Keratinocyte (primary cell): ENCODE measurements around the gene FAHD1. TPM values are rescaled to one million over a fixed set of nuclear protein-coding genes. Genes with fewer than 3 reads are reported as not detected.
"Not testable (repeated sequence)": the region's sequence is repeated elsewhere in the genome, so short reads cannot be mapped to it uniquely, and the experiment has no call there.

Experiments
- DNase-seq: peaks from one replicate; pipeline ENCODE4 v3.0.0-alpha.2; 2011; ENCODE audit warnings: low read depth, missing footprints, low spot score
- FAIRE-seq: peaks from 2 replicates; lab custom pipeline; 2011; peaks lifted over from hg19 to GRCh38; lab: Jason Lieb, UNC
- H2AFZ ChIP-seq: 2 replicates; pipeline ENCODE4 v1.6.0; 2012; ENCODE audit warnings: low read length, control low read depth, inconsistent platforms; ENCODE audit not compliant: control insufficient read depth
- H3K27ac ChIP-seq: 2 replicates; pipeline ENCODE4 v1.5.1; 2011; ENCODE audit warnings: low read length; ENCODE audit not compliant: control insufficient read depth, insufficient read depth
- H3K27me3 ChIP-seq: 3 replicates; pipeline ENCODE4 v1.6.0; 2011; ENCODE audit warnings: low read length; ENCODE audit not compliant: control insufficient read depth, insufficient read depth; ENCODE audit errors: extremely low read depth
- H3K36me3 ChIP-seq, 2 experiments: 2 replicates in 1 of 2; 3 replicates in 1 of 2; pipeline ENCODE4 v1.5.1; 2011; ENCODE audit warnings: low read length in 2 of 2, mild to moderate bottlenecking in 1 of 2; ENCODE audit not compliant: control insufficient read depth in 2 of 2, insufficient read depth in 2 of 2; ENCODE audit errors: extremely low read depth in 1 of 2
- H3K4me1 ChIP-seq: 3 replicates; pipeline ENCODE4 v1.5.1; 2011; ENCODE audit warnings: low read length; ENCODE audit not compliant: control insufficient read depth, insufficient read depth; ENCODE audit errors: extremely low read depth
- H3K4me2 ChIP-seq: 3 replicates; pipeline ENCODE4 v1.6.0; 2011; ENCODE audit warnings: low read depth, low read length; ENCODE audit not compliant: control insufficient read depth, insufficient read depth; ENCODE audit errors: extremely low read depth
- H3K4me3 ChIP-seq, 3 experiments: fragments of 200-600 bp in 1 of 3; sonication (generic) in 1 of 3; 2 replicates in 2 of 3; 3 replicates in 1 of 3; pipeline ENCODE4 v1.5.1; 2011 to 2016; ENCODE audit warnings: low read length in 3 of 3, mild to moderate bottlenecking in 3 of 3, control low read depth in 2 of 3, inconsistent platforms in 1 of 3, low read depth in 1 of 3, mixed read lengths in 1 of 3, mixed run types in 1 of 3, moderate library complexity in 1 of 3; ENCODE audit not compliant: control insufficient read depth in 2 of 3, insufficient read depth in 2 of 3; ENCODE audit errors: extremely low read depth in 1 of 3
- H3K79me2 ChIP-seq: 2 replicates; pipeline ENCODE4 v1.6.0; 2012; ENCODE audit warnings: low read length; ENCODE audit not compliant: control insufficient read depth, insufficient read depth
- H3K9ac ChIP-seq: 3 replicates; pipeline ENCODE4 v1.6.0; 2011; ENCODE audit warnings: low read length; ENCODE audit not compliant: control insufficient read depth, insufficient read depth; ENCODE audit errors: extremely low read depth
- H3K9me1 ChIP-seq: 3 replicates; pipeline ENCODE4 v1.6.0; 2011; ENCODE audit warnings: low read length; ENCODE audit not compliant: control insufficient read depth, insufficient read depth; ENCODE audit errors: extremely low read depth
- H3K9me3 ChIP-seq: 2 replicates; pipeline ENCODE4 v1.5.1; 2012; ENCODE audit warnings: low read depth, low read length; ENCODE audit not compliant: control insufficient read depth
- H4K20me1 ChIP-seq: 3 replicates; pipeline ENCODE4 v1.6.0; 2011; ENCODE audit warnings: low read length; ENCODE audit not compliant: control insufficient read depth, insufficient read depth; ENCODE audit errors: extremely low read depth
- EZH2 ChIP-seq: IDR thresholded peaks from one replicate; pipeline ENCODE4 v1.6.1; 2012; ENCODE audit warnings: inconsistent platforms, mild to moderate bottlenecking, low read length, moderate library complexity
- dilution Hi-C: fragments of 300-500 bp; cut with MboI; formaldehyde crosslinking; loops from one replicate; pipeline ENCODE4 v1.7.0; 2020; ENCODE audit warnings: low sequenced_read_pairs; ENCODE audit not compliant: extremely low pct_ligation_motif_present
- polyA plus RNA-seq, 5 experiments: library from polyadenylated mRNA; depleted of rRNA in 3 of 5; stranded (reverse) in 3 of 5; stranded (forward) in 1 of 5; unstranded in 1 of 5; fragments of >200 nt; gene quantifications; 1 replicate in 1 of 5; 2 replicates in 3 of 5; 3 replicates in 1 of 5; pipeline versions ENCODE4 v1.2.1 to v1.2.3, GENCODE V29; 2011 to 2012; ENCODE audit warnings: missing spikeins in 2 of 5, low read depth in 1 of 5, low replicate concordance in 1 of 5
- TF ChIP-seq, protein P1 (sequence below), 3 experiments: IDR thresholded peaks in 1 of 3; conservative IDR thresholded peaks in 1 of 3; optimal IDR thresholded peaks in 1 of 3; 2 replicates in 2 of 3; 3 replicates in 1 of 3; pipeline versions ENCODE3 to v1.5.1; 2011; ENCODE audit warnings: low read length in 3 of 3, mild to moderate bottlenecking in 3 of 3, moderate library complexity in 2 of 3, control low read depth in 1 of 3, inconsistent platforms in 1 of 3; ENCODE audit not compliant: insufficient read depth in 2 of 3; ENCODE audit errors: extremely low read depth in 1 of 3

FAHD1 gene
- polyA plus RNA-seq, 1 donor (not counting 4 experiments of a cell fraction or from before 2014, with no cell fraction given), result 29.4 TPM

DNA sequence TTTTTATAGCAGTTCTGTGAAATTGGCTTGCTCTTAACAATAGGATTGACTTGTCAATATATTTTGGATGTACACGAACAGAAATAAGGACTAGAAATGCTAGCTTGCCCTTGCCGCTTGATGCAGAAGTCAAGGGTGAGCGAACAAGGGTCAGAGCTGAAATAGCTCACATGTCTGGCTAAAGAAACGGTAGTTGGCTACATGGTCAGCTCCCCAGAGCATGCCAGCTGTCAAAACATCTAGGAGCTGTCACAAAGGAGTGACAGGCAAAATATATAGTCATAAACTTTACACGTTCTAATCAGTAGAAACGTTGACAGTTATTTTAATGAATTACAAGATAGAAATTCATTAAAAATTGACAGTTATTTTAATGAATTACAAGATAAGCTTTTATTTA lies 47.8 kb downstream of the FAHD1 start:
- TF ChIP-seq, protein P1, sequence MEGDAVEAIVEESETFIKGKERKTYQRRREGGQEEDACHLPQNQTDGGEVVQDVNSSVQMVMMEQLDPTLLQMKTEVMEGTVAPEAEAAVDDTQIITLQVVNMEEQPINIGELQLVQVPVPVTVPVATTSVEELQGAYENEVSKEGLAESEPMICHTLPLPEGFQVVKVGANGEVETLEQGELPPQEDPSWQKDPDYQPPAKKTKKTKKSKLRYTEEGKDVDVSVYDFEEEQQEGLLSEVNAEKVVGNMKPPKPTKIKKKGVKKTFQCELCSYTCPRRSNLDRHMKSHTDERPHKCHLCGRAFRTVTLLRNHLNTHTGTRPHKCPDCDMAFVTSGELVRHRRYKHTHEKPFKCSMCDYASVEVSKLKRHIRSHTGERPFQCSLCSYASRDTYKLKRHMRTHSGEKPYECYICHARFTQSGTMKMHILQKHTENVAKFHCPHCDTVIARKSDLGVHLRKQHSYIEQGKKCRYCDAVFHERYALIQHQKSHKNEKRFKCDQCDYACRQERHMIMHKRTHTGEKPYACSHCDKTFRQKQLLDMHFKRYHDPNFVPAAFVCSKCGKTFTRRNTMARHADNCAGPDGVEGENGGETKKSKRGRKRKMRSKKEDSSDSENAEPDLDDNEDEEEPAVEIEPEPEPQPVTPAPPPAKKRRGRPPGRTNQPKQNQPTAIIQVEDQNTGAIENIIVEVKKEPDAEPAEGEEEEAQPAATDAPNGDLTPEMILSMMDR (optimal IDR thresholded peaks at IDR 0.05 in 1 of 3, IDR thresholded peaks at IDR 0.05 in 1 of 3, conservative IDR thresholded peaks at IDR 0.05 in 1 of 3; ENCODE audit: extremely low read depth in 1 of 3, insufficient read depth in 2 of 3, low read length in 3 of 3), result no peak
- TF ChIP-seq EZH2, result no peak
- FAIRE-seq, result no peak
- H2AFZ ChIP-seq, result no peak overlapping the region

DNA sequence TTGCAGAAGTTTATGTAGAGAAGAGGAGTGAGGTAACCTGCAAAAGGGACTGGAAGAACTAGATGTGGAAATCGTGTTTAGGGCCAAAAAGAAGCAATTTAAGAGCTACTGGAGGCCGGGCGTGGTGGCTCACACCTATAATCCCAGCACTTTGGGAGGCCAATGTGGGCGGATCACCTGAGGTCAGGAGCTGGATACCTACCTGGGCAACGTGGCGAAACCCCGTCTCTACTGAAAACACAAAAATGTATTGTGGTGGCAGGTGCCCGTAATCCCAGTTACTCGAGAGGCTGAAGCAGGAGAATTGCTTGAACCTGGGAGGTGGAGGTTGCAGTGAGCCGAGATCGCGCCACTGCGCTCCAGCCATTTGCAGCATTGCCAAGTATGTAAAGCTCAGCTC lies 49.1 kb downstream of the FAHD1 start:
- H3K9me1 ChIP-seq, H3K4me1 ChIP-seq, H3K27ac ChIP-seq, H3K79me2 ChIP-seq, H3K36me3 ChIP-seq, H3K9me3 ChIP-seq, H3K4me2 ChIP-seq, DNase-seq, H3K27me3 ChIP-seq, FAIRE-seq, H3K4me3 ChIP-seq, H4K20me1 ChIP-seq, H2AFZ ChIP-seq, dilution Hi-C loops, H3K9ac ChIP-seq: not testable (repeated sequence)

More for the DNA sequence above, 47.8 kb downstream of the FAHD1 start:
- Histone ChIP-seq H3K4me3 (no peak overlapping the region), H3K4me1 (peaks cover 9% of the 10 kb centered on the region), H3K27me3 (peaks cover 3% of the 10 kb centered on the region), H4K20me1 (no peaks in the 10 kb centered on the region), H3K9me3 (no peaks in the 10 kb centered on the region), H3K27ac (no peak overlapping the region), H3K79me2 (no peaks in the 10 kb centered on the region), H3K36me3 (no peaks in the 10 kb centered on the region), H3K9me1 (no peaks in the 10 kb centered on the region), H3K4me2 (no peak overlapping the region), H3K9ac (no peak overlapping the region)
- DNase-seq, result no peak
- dilution Hi-C loops, result no loop called here

DNA sequence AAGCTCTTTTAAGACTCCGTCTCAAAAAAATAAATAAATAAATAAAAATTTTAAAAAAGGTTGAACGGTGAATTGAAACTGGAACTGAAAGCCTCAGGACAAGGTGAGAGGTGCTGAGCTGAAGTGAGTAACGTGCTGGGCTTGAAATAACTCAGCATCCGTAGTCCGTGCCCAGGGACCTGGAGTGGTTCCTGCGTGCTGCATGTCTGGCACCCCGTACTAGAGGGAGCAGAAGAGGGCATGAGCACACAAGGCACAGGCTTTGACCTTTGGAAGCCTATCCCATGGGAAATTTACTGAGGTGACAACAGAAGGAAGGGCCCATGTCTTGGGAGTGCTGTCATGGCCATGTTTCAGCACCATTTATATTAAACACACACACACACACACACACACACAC lies 49.5 kb downstream of the FAHD1 start:
- no peak for FAIRE-seq
- Histone ChIP-seq H4K20me1 (no peaks in the 10 kb centered on the region), H3K9ac (no peak overlapping the region), H3K9me1 (no peaks in the 10 kb centered on the region), H3K4me1 (no peaks in the 10 kb centered on the region), H2AFZ (no peak overlapping the region), H3K36me3 (no peaks in the 10 kb centered on the region), H3K27ac (no peak overlapping the region), H3K9me3 (no peaks in the 10 kb centered on the region), H3K79me2 (no peaks in the 10 kb centered on the region), H3K27me3 (peaks cover 3% of the 10 kb centered on the region), H3K4me2 (no peak overlapping the region), H3K4me3 (no peak overlapping the region)
- dilution Hi-C loops, result no loop called here
- TF ChIP-seq, protein P1 (optimal IDR thresholded peaks at IDR 0.05 in 1 of 3, IDR thresholded peaks at IDR 0.05 in 1 of 3, conservative IDR thresholded peaks at IDR 0.05 in 1 of 3; ENCODE audit: extremely low read depth in 1 of 3, insufficient read depth in 2 of 3, low read length in 3 of 3), result no peak
- TF ChIP-seq EZH2, result no peak
- no peak for DNase-seq
